Right forelimb (tissue), 1 donor: ENCODE results near the gene DENND4C.
A peak's percentile ranks its signal among the peaks of the same experiment; 100 is the strongest.
"Not testable (repeated sequence)": the region's sequence is repeated elsewhere in the genome, so short reads cannot be mapped to it uniquely, and the experiment has no call there.

Experiments used
- DNase-seq: peaks from one replicate; pipeline ENCODE4 v3.0.0-alpha.2; 2018

DENND4C gene

DNA sequence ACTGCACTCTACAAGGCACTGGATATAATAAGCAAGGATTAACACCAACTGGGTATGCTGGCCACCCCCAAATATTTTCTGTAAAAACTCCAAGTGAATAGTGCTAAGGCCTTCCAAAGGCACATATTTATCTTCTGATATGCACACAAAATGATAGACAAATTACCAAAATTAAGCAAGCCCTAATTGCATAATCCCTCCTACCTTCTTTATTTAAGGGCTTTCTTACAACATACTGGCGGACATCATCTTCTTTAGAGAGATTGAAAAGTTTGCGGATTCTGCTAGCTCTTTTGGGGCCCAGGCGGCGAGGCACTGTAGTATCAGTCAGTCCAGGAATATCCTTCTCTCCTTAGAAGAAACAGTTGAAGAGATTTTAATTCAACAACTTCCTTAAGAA lies 147.7 kb downstream of the DENND4C start:
- DNase-seq: no peak

DNA sequence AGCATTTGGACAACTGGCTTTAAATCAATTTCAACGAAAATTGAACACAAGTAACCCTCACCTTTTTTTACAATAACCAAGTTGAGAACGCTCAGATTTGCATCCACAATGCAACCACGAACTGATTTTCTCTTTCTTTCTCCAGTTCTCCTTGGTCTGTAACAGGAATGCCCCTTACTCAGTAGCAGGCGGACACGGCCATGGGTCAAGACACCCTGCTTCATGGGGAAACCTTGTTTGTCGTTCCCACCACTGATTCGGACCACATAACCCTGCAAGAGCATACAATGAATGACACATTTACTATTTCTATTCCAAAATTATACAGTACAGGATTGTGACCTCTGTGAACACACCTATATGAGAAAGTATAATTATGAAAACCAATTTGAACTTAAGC lies 148.2 kb downstream of the DENND4C start:
- DNase-seq: no peak

DNA sequence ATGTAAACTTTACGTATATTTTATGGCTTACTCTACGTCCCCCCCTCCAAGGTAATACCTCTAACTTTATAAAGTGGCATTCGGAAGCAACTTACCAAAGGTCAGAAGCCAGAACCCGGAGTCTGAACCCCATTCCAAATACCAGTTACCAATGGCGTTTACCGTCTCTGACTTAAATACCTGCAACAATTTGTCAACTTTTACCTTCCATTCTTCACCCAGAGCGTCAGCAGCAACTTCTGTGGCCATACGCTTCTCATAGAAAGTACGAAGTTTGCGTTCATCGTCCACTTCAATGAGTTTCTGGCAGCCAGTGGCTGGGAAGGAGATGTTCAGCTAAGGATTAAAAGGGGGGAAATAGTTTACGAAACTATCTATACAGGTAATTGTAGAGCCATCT lies 148.8 kb downstream of the DENND4C start:
- peak; percentile 42 for DNase-seq

DNA sequence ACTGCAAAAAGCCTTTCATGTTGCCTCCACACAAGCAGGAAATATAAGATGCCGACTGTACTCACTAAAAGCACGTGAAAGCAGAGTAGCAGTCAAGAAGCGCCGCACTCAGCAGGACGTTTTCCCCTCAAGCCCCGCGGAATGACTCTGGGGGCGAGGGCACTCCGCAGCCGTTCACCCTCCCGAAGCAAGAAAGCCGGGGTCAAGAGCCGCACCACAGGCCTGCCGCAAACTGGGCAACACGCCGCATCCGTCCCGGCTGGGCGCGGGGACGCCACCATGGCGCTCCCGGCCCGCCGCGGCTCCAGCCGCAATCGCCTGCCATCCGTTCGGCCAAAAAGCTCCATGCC lies 149.2 kb downstream of the DENND4C start:
- no peak for DNase-seq

DNA sequence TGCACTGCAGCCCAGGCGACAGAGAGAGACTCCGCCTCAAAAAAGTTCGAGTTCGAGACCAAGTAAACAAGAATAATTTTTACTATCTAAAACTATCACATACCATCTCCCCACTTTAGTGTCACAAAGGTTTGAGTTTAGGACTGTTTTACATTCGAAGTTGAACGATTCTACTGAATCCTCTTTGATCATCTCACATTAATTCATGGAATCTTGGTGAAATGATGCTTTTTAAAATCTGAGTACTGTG lies 150.3 kb downstream of the DENND4C start:
- DNase-seq: no peak

DNA sequence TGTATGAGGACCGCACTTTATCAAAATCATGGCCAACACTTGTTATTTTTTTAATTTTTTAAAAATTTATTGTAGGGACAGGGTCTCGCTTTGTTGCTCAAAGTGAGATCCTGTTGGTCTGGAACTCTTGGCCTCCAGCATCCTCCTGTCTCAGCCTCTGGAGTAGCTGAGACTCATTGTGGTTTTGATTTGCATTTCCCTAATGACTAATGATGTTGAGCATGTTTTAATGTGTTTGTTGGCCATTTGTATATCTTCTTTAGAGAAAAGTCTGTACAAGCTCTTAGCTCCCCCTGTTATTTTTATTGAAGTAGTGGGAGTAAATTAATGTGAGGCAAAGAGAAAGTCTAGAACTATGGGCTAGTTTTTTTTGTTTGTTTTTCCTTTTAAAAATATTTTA lies 151.2 kb downstream of the DENND4C start:
- no peak for DNase-seq

DNA sequence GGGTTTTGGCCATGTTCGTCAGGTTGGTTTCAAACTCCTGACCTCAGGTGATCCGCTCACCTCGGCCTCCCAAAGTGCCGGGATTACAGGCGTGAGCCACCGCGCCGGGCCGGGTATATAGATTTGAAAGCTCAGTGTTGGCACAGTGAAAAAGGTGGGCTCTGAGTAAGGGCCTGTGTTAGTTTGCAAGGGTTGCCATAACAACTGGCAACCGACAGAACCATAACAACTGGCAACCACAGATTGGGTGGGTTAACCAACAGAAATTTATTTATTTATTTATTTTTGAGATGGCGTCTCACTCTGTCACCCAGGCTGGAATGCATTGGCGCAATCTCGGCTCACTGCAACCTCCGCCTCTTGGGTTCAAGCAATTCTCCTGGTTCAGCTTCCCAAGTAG lies 154.7 kb downstream of the DENND4C start:
- DNase-seq: not testable (repeated sequence)

DNA sequence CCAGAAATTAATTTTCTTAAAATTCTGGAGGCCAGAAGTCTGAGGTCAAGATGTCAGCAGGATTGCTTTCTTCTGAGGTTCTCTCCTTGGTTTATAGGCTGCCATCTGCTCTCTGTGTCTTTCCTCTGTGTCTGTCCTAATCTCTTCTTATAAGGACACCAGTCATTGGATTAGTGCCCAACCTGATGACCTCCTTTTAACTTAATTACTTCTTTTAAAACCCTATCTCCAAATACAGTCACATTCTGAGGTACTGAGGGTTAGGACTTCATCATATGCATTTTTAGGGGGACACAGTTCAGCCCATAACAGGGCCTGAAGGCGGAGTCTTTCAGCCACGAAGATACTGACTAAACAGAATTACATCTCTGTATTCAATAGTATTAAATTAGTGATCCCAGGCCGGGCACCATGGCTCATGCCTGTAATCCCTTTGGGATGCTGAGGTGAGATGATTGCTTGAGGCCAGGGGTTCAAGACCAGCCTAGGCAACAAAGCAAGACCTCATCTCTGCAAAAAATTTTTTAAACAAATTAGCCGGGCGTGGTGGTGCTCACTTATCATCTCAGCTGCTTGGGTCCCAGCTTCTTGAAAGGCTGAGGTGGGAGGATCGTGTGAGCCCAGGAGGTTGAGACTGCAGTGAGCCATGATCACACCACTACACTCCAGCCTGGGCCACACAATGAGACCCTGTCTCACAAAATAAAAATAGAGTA lies 155.5 kb downstream of the DENND4C start:
- no peak for DNase-seq

DNA sequence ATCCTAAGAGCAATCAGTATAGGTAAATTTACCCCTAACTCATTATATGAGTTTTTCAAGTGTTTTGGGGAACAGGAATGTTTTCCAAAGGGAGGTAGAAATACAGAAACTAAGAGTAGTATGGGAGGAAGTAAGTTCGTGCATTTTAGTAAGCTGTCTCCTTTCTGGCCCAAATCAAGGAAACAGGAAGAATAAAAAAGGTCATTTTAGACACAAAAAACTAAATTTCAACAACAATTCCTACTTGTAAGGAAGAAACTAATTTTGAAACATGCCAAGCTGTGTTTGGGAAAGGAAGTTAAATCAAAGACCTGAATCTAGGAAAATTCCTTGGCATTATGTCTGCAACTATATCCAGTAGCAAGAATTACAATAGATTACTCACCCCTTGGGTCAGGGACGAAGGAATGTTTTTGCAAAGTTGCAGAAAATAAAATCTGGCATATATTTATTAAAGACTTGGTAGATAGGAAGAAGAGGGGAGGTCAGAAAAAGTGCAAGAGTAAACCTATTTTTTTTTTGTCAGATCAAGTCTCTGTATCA lies 156.1 kb downstream of the DENND4C start:
- DNase-seq: no peak

DNA sequence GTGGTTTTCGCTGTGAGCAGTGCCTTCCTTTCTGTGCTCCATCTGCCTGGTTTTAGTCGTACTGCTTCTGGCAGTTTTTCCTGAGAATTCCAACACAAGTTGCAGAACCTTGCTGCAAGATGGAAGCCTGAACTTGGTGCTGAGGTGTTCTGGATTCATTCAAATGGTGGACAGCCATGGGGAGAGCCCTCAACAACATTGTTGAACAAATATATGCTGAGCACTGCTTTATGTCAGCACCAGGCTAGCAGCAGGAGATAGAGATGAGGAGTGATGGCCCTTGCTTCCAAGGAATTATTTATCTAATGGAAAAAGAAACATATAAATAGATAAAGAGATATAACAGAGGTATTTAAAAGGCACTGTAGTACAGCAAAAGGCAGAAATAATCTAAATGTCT lies 156.8 kb downstream of the DENND4C start:
- no peak for DNase-seq

DNA sequence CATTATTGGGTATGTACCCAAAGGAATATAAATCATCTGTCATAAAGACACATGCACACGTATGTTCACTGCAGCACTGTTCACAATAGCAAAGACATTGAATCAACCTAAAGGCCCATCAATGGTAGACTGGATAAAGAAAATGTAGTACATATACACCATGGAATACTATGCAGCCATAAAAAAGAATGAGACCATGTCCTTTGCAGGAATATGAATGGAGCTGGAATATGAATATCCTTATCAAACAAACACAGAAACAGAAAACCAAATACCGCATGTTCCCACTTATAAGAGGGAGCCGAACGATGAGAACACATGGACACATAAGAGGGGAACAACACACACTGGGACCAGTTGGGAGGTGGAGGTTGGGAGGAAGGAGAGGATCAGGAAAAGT lies 159.0 kb downstream of the DENND4C start:
- not testable (repeated sequence) for DNase-seq

DNA sequence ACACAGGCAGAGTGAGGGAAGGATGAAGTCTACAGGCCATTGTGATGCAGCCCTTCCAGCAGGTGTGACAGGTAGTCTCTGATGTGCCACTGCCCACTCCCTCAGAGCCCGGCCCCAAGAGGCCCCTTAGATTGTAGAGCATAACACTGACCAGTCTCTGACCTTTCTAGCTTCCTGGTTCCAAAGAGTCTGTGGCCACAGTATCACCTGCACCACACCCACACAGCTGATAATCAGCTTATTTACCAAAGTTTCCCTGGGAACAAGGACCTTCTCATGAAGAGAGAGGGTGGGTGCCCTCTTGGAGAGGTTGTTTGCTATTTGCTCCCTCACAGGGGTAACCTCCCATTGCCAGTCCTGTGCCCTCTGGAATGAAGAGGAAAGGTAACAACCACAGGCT lies 167.4 kb downstream of the DENND4C start:
- DNase-seq: no peak

DNA sequence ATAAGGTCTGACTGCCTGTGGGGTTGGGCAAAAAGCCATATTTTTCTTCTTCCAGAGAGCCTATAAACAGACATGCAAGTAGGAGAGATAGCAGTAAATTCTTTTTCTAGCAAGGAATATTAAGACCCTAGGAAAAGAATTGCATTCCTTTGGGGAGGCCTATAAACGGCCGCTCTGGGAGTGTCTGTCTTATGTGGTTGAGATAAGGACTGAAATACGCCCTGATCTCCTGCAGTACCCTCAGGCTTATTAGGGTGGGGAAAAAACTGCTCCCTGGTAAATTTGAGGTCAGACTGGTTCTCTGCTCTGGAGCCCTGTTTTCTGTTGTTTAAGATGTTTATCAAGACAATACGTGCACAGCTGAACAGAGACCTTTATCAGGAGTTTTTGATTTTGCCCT lies 172.7 kb downstream of the DENND4C start:
- not testable (repeated sequence) for DNase-seq

DNA sequence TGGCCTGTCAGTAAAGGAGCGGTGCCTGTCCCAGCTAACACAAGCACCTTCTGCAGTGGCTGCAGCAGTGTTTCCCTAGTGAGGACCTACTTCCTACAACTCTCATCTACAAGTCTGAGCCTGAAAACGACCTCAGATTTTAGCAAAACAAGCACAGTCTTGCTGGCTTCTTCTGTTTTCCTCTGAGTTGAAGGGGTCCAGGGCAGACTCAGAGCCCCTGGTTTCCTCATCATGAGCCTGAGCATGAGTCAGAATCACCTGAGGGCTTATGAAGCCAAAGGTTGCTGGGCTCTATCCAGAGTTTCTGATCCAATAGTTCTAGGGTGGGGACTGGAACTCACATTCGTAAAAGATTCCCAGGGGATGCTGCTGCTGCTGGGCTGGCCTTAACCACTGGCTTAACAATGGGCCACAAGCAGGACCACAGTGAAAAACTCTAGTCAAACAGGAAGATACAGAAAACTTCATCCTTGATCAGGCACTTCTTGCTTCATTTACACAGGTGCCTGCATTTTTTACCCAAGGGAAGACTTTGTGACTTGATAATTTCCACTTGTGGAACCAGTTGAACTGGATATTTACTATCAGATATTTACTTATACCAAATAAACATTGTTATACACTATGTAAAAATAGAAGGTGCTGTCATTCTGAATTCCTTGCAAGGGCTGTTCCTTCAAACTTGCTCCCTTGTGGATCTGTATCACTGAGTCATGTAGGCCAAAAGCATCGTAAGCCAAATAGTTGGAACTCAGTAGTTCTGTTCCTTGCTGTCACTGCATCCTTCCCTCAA lies 174.0 kb downstream of the DENND4C start:
- no peak for DNase-seq

DNA sequence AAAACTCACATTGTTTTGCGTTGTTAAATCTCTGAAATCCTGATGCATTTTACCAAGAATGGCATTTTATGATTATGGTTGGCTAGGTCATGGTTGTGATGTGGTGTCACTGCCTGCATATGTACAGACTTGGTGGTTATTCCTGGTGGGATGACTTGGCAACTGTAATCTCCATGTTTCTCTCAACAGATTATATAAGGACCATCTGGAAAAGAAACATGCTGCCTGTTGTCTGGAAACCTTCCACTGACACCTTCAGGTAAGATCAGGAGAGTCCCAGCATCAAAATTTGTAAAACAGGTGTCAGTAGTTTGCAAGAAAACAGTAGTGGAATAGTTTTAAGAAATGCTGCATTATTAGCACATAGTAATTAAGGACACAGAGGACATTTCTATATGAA lies 175.3 kb downstream of the DENND4C start:
- DNase-seq: no peak

DNA sequence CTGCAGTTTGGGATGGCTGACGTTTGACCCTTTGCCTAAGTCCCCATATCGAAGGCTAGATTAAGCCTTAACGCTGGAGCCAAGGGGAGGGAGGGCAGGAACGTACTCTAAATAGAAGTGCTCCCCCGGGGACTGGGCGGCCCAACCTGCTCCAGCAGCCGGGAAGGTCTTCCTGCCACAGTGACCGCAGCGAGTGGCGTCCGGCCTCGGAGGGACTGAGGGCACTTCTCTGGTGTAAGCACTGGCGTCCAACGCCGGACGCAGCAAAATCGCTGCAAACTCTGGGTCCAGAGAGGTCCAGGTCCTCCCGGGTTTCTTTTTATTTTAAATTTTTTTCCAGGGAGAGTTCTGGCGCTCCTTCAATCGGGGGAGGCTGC lies 177.8 kb downstream of the DENND4C start:
- DNase-seq: no peak

DNA sequence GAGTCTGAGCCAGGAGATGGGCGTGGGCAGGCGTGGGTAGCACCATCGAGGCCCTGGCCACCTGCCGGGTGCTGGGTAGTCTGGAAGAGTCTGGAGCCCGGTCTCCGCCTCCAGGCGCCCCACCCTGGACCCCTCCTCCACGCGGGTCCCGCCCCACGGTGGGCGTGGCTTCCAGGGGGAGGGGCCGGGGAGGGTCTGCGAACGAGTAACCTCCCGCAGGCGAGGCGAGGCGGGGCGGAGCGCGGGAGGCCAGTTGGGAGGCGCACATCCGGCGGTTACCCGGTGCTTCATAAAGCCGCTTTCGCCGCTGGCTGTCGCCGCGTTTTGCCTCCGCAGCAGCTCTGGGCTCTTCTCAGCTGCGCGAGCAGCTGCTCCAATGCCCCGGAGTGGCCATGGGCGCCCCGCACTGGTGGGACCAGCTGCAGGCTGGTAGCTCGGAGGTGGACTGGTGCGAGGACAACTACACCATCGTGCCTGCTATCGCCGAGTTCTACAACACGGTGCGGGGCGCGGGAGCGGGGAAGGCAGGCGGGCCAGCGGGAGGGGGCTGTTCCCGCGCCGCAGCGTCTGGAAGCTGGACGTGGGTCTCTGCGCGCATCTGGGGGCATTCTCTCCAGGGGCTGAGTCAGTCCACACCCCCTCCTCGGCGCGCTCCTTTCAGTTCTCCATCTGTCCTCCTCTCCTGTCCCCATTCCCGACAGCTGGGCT lies 178.4 kb downstream of the DENND4C start, which contains the start of gene ACER2:
ACER2 (plus strand) TSS at position 317 of the 708 bp plus-strand sequence; CDS start at position 393, 76 bp downstream.
- peak; percentile 96 for DNase-seq

DNA sequence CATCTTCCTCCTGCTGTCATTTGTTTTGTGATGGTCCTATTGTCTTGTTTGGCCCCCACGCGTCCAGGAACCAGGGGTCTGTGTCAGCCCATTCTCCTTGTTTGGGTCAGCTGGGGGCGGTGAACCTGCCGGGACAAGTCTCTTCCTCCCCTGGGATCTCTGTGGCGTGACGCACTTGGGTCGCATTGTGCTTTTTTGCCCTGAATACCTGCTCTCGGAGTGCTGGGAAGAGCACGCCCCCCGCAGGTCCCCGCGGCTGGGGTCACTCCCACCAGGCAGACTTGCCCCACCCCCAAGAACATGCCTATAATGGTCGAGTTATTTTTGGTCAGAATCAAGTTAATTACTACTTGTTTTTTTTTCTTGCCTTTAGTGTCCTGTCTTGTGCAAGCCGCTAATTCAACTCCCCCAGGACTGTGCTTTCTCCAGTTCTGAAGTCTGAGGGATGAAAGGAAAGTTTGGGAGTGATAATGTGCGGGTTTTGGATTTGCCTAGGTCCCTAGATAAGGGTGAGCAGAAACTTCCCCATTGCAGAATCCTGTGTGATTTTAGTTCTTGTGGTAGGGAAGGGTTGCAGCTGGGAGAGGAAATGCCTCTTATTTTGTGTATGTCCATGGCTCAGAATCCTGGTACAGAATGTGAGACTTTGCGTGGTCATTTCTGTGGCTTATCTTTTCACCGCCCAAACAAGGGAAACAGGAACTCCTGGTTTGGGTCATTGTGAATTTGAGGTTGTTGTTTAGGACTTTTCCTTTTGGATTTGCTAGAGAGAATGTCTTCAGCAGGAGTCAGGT lies 179.1 kb downstream of the DENND4C start:
- DNase-seq: no peak

DNA sequence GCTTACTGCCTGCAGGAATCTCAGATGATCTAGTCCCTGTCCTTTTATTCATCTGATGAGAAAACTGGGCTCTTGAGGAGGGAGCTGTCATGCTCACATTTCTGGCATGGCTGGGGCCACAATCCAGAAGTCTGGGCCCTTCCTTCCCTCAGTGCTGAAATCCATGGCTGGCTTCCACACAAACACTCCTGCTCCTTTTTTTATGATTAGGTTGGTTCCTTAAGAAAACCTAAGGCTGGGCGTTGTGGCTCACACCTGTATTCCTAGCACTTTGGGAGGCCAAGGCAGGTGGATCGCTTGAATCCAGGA lies 179.7 kb downstream of the DENND4C start:
- no peak for DNase-seq

DNA sequence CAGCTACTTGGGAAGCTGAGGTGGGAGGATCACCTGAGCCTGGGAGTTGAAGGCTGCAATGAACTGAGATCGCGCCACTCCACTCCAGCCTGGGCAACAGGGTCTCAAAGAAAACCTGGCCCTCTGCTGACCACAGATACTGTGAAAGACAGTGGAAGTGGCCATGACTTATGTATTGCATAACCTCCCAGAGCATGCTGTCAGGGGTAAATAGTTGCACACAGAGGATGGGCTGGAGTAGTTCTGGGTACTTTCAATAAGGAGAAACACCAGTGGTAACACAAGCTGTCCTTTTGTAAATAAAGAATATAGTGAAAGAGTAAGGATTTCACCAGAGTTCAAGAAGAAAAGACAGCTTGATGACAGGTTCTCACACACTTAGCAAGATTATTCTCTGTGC lies 180.1 kb downstream of the DENND4C start:
- DNase-seq: no peak

DNA sequence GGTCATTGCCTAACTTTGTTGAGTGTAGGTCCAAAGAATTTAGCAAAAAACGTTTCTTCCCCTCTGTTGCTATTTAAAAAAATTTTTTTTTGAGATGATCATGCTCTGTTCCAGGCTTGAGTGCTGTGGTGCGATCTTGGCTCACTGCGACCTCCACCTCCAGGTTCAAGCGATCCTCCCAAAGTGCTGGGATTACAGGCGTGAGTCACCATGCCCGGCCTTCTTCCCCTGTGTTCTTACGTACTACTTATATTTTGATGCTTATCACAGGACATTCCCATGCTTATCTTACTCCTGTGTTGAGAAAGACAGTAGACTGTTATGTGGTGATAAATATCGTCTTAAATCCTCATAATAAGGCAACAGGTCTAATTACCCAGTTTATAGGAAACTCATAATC lies 180.8 kb downstream of the DENND4C start:
- DNase-seq: no peak

DNA sequence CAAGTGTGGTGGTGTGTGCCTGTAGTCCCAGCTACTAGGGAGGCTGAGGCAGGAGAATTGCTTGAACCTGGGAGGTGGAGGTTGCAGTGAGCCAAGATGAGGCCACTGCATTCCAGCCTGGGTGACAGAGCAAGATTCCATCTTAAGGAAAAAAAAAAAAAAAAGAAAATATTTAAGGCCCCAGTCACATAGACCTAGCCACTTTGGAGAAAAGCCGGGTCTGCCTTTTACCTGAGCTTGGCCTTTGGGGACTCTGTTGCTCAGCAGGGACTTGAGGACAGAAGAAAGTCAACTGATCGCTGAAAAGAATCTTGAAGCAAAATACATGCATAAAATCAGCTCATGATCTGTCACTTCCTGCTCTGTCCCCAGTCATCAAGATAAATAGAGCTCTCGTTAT lies 183.0 kb downstream of the DENND4C start:
- not testable (repeated sequence) for DNase-seq

DNA sequence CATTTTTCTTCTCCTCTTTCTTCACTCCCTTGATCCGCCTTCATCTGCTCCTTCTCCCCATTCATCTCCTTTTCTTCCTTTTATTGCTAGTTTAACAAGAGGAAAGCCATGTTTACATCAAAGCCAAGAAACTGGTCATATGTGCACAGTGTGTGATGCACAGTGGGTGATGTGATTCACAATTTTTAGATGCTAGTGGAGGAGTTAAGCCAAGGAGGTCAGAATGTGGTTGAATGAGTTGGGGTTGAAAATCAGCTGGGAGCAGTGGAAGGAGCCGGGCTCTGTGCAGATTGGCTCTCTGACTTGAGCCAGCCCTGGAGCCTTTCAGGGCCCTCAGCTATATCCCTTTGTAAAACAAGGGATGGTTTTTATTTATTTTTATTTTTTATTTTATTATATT lies 185.7 kb downstream of the DENND4C start:
- no peak for DNase-seq
